WTC11 (cell line): ENCODE measurements around the gene GLG1.

Experiments used
- ETV6 ChIP-seq: sonication (generic); formaldehyde crosslinking; IDR thresholded peaks from 2 replicates; pipeline ENCODE4 v1.8.1; 2022; ENCODE audit warnings: mild to moderate bottlenecking, missing genetic modification reagents
- FOXJ3 ChIP-seq: sonication (generic); formaldehyde crosslinking; IDR thresholded peaks from 2 replicates; pipeline ENCODE4 v1.9.0; 2021; ENCODE audit warnings: missing genetic modification reagents, mild to moderate bottlenecking, borderline replicate concordance
- FOXP1 ChIP-seq: sonication (generic); formaldehyde crosslinking; IDR thresholded peaks from 2 replicates; pipeline ENCODE4 v1.8.0; 2022; ENCODE audit warnings: missing genetic modification reagents, mild to moderate bottlenecking, moderate library complexity, borderline replicate concordance
- NR3C1 ChIP-seq: sonication (generic); formaldehyde crosslinking; conservative IDR thresholded peaks from 2 replicates; pipeline ENCODE4 v1.8.1; 2023; ENCODE audit warnings: low read depth, mild to moderate bottlenecking, missing genetic modification reagents
- SMAD3 ChIP-seq: sonication (generic); formaldehyde crosslinking; IDR thresholded peaks from 2 replicates; pipeline ENCODE4 v1.8.0; 2022; ENCODE audit warnings: missing genetic modification reagents, mild to moderate bottlenecking, borderline replicate concordance
- TCF7 ChIP-seq: sonication (generic); formaldehyde crosslinking; IDR thresholded peaks from 2 replicates; pipeline ENCODE4 v1.8.0; 2022; ENCODE audit warnings: mild to moderate bottlenecking, low read depth, missing genetic modification reagents, moderate library complexity
- ZBTB21 ChIP-seq: sonication (generic); formaldehyde crosslinking; IDR thresholded peaks from 2 replicates; pipeline ENCODE4 v1.8.1; 2023; ENCODE audit warnings: mild to moderate bottlenecking, missing genetic modification reagents, borderline replicate concordance
- TF ChIP-seq, protein P1 (sequence below): sonication (generic); formaldehyde crosslinking; IDR thresholded peaks from 2 replicates; pipeline ENCODE4 v1.8.1; 2022; ENCODE audit warnings: mild to moderate bottlenecking, moderate library complexity, missing genetic modification reagents
- TF ChIP-seq, protein P2 (sequence below): sonication (generic); formaldehyde crosslinking; IDR thresholded peaks from 2 replicates; pipeline ENCODE4 v1.8.0; 2023; ENCODE audit warnings: missing genetic modification reagents, mild to moderate bottlenecking, borderline replicate concordance
- TF ChIP-seq, protein P3 (sequence below): fragments of 200-600 bp; IDR thresholded peaks from 2 replicates; pipeline ENCODE4 v1.8.0; 2022; ENCODE audit warnings: antibody characterized with exemption

DNA sequence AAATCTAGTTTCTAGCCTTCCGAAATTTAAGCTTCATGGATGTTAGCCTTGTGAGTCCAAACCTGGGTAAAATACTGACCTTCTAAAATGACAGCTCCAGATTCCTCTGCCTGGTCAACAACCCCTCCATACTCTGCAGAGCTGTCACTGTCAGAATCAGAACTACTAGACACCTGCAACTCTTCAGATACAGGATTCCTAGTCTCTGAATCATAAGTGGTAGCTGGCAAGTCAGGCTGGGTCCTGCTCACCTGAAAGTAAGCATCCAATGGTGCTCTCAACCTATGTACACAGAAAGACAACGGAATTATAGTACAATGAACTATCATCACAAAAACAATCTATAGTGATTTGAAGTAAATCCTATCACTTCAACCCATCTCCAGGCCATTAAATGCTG is 44.9 kb upstream of the GLG1 start:
- TF ChIP-seq ZBTB21 (CRISPR knock-in tag) (no peak), FOXJ3 (CRISPR knock-in tag) (no peak), ETV6 (CRISPR knock-in tag) (no peak), NR3C1 (CRISPR knock-in tag) (no peak), TCF7 (CRISPR knock-in tag) (no peak), FOXP1 (CRISPR knock-in tag) (no peak), SMAD3 (CRISPR knock-in tag) (no peak)
- TF ChIP-seq, protein P1, sequence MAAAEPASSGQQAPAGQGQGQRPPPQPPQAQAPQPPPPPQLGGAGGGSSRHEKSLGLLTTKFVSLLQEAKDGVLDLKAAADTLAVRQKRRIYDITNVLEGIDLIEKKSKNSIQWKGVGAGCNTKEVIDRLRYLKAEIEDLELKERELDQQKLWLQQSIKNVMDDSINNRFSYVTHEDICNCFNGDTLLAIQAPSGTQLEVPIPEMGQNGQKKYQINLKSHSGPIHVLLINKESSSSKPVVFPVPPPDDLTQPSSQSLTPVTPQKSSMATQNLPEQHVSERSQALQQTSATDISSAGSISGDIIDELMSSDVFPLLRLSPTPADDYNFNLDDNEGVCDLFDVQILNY (CRISPR knock-in tag) = no peak
- TF ChIP-seq, protein P2, sequence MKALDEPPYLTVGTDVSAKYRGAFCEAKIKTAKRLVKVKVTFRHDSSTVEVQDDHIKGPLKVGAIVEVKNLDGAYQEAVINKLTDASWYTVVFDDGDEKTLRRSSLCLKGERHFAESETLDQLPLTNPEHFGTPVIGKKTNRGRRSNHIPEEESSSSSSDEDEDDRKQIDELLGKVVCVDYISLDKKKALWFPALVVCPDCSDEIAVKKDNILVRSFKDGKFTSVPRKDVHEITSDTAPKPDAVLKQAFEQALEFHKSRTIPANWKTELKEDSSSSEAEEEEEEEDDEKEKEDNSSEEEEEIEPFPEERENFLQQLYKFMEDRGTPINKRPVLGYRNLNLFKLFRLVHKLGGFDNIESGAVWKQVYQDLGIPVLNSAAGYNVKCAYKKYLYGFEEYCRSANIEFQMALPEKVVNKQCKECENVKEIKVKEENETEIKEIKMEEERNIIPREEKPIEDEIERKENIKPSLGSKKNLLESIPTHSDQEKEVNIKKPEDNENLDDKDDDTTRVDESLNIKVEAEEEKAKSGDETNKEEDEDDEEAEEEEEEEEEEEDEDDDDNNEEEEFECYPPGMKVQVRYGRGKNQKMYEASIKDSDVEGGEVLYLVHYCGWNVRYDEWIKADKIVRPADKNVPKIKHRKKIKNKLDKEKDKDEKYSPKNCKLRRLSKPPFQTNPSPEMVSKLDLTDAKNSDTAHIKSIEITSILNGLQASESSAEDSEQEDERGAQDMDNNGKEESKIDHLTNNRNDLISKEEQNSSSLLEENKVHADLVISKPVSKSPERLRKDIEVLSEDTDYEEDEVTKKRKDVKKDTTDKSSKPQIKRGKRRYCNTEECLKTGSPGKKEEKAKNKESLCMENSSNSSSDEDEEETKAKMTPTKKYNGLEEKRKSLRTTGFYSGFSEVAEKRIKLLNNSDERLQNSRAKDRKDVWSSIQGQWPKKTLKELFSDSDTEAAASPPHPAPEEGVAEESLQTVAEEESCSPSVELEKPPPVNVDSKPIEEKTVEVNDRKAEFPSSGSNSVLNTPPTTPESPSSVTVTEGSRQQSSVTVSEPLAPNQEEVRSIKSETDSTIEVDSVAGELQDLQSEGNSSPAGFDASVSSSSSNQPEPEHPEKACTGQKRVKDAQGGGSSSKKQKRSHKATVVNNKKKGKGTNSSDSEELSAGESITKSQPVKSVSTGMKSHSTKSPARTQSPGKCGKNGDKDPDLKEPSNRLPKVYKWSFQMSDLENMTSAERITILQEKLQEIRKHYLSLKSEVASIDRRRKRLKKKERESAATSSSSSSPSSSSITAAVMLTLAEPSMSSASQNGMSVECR (CRISPR knock-in tag) = no peak
- TF ChIP-seq, protein P3, sequence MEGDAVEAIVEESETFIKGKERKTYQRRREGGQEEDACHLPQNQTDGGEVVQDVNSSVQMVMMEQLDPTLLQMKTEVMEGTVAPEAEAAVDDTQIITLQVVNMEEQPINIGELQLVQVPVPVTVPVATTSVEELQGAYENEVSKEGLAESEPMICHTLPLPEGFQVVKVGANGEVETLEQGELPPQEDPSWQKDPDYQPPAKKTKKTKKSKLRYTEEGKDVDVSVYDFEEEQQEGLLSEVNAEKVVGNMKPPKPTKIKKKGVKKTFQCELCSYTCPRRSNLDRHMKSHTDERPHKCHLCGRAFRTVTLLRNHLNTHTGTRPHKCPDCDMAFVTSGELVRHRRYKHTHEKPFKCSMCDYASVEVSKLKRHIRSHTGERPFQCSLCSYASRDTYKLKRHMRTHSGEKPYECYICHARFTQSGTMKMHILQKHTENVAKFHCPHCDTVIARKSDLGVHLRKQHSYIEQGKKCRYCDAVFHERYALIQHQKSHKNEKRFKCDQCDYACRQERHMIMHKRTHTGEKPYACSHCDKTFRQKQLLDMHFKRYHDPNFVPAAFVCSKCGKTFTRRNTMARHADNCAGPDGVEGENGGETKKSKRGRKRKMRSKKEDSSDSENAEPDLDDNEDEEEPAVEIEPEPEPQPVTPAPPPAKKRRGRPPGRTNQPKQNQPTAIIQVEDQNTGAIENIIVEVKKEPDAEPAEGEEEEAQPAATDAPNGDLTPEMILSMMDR = no peak
